CD4-positive, alpha-beta T cell treated with Interleukin-4 for 1 hour (primary cell): ENCODE results near the gene FYB1.
A peak's percentile ranks its signal among the peaks of the same experiment; 100 is the strongest.
"Not testable (repeated sequence)": the region's sequence is repeated elsewhere in the genome, so short reads cannot be mapped to it uniquely, and the experiment has no call there.

Experiments used
- DNase-seq, 2 donors: peaks; one replicate each; pipeline ENCODE4 v3.0.0-alpha.2; 2020 to 2022

Gene FYB1

DNA sequence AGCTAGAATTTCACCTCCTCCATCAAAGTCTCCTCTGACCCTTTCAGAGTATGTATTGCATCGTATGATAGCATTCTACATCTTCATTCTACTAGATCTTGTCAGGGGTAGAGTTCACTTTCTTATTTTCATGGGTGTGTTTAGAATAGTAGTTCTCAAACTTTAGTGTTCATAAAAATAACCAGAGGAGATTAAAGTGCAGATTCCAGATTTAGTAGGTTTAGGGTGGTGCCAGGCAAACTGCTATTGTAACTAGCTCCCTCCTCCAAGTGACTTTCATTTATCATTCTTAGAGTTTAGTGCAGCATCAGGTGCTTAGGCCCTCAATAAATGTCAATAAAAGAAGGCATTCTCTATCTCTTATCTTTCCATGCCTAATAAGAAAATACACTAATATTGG, 7.2 kb upstream of the FYB1 start:
- no peak for DNase-seq

DNA sequence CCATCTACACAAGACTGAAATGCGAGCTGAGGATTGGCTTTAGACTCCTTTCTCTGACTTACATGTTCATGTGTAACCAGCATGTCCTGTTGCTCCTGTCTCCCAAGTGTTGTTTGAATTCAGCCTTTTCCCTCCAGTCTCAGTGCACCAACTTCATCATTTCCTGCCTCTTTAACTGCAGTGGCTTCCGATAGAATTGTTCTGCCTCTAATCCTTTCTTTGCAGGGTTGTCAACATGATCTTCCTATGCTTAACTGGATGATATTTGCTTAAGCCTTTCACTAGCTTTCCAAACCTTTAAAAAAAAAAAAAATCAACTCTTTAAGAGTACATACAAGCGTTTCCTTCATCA, 6.7 kb upstream of the FYB1 start:
- no peak for DNase-seq

DNA sequence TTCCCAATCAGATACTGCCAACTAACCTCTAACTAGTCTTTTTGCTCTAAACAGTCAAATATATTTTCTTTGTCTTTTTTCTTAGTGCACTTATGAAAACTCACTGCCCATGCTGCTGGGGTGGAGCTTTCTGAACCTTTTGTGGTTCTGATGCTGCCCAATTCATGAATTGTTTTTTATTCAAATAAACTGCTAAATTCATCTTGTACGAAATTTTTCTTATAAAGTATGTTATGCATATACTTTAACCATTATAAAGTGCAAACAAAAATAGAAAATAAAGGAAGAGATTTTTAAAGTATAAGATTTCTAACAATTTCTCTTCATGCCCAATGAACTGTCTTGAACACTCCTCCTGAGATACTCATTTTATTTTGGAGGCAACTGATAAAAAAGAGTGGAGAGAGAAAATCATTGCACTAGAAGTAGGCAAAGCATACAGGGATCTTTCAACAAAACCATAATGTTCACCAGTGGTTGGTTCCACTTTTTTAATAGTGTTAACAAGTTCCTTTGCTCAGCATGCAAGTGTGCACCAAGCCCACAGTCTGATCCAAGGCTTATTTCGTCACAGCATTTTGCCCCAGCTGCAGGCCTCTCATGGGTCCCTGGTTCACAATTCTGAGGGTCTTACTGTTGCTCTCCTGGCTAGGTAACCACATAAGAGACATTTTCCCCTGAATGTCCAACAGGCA, 6.2 kb upstream of the FYB1 start:
- DNase-seq = no peak

DNA sequence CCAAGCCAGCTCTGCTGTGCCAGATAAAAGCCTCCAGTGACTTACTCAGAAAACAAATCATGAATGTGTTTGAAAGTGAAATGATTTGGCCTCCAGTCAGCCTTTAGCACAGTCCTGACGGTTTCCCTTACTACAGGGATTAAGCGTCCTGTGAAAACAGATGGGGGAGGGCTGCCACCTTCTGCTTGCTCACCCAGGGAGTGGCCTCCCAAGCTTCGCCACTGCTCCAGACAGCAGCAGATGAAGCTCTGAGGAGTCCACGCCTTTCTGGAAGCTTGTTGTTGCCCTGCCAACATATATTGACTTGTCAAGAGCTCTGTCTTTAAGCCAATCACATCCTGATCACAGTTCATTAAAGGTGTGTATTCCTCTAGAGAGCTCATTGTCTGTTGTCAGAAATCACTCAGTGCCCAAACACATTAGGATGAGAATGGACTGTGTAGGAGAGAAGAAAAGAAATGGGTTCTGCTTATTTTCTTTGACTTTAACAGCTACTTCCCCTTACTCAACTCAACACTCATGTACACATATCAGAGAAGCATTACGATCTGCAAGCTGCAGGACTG, 4.9 kb upstream of the FYB1 start:
- DNase-seq = no peak

DNA sequence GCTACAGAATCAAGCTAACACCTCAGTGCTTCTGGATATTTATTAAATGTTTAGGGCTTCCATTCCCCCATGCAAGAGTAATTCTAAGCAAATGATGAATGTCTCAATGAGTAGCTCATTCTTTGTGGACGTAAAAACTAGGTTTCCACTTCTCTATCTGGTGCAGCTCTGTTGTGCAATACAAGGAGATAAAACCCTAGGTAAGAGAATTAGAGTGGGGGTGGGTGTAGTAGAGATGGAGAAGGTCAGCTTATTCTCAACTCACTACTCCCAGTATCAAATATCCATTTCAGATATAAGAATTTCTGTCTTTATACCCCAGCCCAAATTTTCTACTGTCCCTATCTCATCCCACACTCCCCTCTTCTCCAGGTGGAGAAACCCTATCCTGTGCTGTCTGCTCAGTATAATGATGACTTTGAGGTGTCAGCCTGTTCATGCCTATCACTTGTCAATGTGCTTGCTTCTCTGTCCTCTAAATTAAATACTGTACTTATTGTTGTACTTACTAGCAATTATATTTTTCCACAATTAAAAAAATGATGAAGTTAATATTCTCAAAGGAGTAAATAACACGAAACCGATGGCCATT, 4.3 kb upstream of the FYB1 start:
- no peak for DNase-seq

DNA sequence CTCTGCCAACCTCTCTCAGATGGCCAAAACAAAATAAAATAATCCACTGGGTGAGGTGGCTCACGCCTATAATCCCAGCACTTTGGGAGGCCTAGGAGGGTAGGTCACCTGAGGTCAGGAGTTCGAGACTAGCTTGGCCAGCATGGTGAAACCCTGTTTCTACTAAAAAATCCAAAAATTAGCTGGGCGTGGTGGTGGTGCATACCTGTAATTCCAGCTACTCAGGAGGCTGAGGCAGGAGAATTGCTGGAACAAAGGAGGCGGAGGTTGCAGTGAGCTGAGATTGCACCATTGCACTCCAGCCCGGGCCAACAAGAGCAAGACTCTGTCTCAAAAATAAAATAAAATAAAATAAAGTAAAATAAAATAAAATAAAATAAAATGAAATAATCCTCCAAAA, 2.3 kb upstream of the FYB1 start:
- DNase-seq = not testable (repeated sequence)

DNA sequence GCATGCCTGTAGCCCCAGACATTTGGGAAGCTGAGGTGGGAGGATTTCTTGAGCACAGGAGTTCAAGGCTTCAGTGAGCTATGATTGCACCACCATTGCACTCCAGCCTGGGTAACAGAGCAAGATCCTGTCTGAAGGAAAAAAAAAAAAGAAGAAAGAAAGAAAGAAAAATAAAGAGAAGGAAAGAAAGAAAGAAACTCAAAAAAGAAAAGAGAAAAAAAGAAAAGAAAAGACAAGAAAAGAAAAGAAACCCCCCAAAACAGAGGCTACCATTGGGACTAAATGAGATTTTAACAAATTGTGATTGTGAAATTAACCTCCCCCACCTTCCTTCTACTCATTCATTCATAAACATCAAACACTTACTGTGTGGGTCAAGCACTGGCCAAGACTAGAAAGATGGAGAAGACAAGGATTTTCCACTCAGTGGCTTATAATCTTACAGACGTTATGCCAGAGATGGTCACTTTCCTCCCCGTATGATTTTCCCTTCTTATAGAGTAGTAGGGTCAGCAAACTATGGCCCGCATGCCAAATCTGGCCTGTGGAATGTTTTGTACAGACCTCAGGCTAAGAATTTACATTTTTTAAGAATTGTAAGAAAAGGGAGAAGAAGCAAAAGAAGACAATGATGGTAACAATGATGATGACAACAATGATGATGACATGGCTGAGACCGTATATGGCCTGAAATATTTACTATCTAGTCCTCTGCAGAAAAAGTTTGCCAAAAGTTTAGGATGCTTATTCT, 1.1 kb upstream of the FYB1 start:
- DNase-seq = no peak

DNA sequence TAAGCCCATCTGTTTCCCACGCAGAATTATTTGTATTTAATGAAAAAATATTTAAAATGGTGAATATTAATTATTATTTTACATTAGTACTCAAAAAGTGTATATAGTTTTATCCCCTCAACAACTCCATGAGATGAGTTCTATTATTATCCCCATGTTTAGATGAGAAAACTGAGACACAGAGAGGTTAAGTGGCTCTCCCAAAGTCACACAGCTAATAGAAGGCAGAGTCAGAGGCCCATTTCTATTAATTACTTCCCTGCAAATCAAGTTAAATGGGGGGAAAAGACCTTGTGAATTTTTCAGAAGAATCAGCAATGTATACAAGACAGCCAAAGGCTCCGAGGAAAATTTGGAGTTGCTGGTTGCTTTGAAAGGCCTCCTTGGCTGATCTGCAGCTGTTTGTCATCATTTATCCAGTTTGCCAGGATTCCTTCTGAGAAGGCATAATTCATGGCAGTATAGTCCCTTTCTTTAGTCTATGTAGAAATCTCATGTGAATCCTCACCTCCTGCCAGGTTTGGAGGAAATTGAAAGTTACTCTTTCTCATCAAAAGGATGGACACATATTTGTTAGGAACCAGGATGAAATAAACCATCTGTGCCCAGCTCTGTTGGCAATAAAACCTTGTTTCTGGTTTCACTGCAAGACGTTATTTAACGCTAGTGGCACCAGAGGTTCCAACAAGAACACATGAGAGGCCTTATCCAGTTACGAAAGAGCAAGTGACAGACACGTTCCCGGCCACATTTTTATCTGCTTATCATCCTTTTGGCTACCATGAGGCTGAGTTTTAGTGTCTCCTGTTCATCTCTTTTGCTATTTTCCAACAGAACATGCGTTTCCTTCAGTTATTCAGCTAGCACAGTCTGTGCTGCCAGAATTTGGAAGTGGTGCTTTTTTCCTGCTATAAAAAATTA, 621 bp downstream of the FYB1 start:
- no peak for DNase-seq

DNA sequence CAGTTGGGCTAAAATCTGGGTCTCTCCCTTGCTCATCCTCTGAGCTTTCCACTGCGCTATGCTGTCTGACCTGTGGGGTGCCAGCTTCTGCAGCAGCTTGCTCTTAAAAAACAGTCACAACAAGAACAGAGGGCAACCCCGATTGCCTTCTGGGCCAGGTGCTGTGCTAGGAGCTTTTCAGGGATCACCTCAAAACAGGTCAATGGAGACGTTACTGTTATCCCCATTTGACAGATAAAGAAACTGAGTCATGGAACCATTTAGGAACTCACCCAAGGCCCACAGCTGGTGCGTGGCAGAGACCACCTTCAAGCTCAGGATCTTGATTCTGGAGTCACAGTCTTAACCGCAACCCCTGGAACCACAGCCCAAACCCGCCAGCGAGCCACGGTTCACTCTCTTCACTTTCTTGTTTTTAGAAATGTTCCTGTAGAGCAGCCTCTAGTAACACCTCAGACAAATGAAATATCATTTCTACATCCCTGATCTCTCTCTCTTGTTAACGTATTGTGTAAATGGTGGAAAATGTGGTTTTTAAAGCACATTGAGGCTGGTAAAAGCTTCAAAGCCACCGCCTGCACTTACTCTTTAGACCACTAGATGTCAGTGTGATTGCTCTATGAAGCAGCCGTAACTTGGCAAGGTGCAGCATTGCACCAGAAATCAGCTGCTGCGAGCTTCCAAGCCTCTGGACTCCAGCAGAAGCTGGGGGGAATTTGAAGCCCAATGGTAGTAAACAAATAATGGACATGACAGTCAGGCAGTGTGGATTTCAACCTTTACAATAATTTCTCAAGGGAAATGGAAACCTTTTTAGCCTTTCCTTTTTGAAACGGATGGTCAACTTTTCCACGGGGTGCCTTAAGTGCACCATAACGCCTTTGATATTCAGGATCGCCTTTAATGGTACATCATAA, 1.7 kb downstream of the FYB1 start:
- DNase-seq = peak; percentile 82 to 89

DNA sequence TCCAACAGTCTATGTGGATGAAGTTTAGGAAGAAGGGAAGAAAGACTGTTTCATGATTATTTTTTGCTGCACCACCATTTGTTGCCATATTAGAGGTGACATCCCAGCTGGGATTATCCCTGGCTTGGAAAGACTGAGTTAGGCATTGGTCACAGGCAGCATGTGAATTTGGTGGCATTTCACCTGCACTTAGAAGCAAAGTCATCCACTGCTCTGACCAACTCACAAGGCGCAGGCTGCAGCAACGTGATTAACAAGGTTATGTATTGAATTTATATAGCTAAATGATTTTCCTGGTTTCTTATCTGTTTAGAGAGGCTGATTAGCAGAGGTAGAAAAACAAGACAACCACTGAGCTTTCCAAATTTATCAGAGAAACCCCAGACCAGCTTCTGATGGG, 2.7 kb downstream of the FYB1 start:
- no peak for DNase-seq

DNA sequence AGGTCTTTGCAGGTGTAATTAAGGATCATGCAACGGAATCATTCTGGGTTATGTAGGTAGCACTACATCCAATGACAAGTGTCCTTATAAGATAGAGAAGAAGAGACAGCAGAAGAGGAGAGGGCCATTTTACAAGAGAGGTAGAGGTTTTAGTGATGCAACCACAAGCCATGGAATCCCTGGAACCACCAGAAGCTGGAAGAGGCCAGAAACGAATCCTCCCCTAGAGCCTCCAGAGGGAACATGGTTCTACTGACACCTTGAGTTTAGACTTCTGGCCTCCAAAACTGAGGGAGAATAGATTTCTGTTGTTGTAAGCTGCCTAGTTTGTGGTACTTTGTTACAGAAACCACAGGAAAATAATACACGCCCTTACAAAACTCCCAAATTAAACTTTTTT, 3.5 kb downstream of the FYB1 start:
- DNase-seq = no peak

DNA sequence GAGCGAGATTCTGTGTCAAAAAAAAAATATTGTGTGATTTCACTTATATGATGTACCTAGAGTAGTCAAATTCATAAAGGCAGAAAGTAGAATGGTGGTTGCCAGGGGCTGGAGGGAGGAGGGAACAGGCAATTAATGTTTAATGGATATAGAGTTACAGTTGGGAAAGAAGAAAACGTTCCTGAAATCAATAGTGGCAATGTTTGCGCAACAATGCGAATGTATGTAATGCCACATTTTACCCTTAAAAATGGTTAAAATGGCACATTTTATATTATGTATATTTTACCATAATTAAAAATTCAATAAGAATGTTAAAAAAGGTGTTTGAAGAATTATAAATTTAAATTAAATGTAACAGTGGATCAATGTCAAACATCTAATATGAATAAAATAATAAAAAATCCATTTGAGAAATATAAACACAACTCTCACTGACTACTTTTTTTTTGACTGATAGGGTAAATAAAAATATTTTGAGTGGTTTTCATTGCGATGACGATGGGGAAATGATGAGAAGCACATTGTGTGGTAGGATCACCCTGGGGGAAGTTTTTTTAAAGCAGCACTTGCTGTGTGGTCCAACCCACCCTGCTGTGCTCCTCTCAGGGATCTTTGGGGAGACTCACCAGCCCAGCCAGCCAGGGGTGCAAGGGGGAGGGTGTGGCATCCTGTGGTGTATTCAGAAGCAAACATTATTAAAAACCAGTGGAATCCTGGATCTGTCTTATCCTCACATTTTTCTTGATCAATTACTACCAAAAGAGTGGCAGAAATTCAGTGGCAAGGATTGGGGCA, 4.3 kb downstream of the FYB1 start:
- DNase-seq = peak; percentile 61 to 75

DNA sequence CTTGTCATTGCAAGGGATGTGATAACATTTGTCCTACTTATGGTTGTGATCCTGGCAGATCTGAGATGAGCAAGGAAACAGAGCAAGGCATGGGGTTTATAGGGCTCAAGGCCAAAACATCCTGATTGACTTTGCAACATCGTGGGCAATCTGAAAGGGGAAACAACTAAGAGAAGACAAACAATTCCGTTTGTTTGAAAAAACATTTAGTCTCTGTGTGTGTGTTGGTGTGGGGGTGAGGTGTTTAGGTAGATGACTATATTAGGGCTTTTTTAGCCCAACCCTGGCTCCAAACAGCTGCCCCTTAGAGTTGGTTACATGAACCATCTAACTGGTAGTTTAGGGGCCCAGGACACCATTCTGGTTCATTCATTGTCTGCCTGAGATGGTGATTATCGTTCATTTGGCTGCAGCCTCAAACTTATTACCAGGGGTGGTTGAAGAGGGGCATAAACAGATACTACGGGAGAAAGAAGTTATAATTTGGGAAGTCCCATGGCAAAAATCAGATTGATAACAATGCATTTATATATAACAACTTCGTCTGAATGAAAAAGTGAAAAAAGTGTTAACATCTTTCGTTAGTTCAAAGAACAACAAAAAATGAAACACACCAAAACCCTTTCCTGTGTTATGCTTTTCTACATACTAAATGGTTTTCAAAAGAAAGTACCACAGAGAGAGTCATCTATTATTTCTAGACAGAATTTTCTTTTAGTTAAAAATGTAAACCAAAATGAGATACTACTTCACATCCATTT, 5.7 kb downstream of the FYB1 start:
- DNase-seq = peak in 1 of 2 donors; percentile 72

DNA sequence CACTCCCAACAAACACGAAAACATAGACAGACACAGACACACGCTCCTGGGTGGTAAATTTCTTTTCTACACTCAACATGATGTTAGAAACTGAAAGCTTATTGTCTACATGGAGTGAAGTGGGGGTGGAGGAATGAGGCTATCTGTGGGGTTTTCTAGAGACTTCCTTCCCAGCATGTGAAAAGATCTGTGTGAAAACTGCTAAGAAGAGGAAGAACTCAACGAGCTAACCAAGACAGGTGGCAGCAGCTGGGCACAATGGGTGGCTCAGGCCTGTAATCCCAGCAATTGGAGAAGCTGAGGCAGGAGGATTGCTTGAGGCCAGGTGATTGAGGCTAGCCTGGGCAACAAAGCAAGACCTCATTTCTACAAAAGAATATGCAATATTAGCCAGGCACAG, 7.6 kb downstream of the FYB1 start:
- peak in 1 of 2 donors; percentile 74 for DNase-seq

DNA sequence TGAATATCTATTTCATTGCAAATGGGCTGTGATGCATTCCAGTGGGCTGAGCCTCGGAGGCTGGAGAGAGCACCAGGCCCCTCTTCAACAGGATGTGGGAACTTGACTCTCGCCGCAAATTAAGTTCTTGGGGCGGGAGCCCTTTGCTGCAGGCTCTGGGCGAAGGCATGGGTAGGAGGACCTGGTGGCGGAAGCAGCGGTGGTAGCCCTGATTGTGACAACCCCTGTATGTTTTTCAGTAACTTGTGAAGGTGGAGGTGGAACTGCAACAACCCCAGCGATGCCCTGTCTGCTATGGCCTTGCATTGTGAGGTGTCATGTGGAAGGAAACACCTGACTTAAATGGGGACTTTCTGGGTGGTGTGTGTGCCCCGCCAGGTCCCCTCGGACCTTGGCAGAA, 9.4 kb downstream of the FYB1 start:
- peak; percentile 77 to 87 for DNase-seq

DNA sequence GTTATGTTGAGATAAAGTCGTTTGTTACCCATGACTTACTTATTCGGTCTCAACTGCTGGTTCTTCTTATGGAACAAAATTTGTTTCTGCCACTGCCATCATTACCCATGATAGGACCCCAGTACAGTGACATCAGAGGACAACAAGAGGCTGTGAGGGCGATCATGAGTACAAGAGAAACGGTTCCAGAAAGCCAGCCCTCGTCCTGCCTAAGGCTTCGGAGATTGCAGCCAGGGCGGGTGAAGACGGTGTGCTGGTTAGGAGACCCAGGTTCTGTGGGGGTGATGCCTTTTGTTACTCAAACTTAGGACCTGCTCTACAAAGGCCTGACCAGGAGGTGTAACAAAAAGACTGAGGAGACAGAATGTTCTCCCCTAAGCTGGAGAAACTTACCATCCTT, 10.9 kb downstream of the FYB1 start:
- no peak for DNase-seq

DNA sequence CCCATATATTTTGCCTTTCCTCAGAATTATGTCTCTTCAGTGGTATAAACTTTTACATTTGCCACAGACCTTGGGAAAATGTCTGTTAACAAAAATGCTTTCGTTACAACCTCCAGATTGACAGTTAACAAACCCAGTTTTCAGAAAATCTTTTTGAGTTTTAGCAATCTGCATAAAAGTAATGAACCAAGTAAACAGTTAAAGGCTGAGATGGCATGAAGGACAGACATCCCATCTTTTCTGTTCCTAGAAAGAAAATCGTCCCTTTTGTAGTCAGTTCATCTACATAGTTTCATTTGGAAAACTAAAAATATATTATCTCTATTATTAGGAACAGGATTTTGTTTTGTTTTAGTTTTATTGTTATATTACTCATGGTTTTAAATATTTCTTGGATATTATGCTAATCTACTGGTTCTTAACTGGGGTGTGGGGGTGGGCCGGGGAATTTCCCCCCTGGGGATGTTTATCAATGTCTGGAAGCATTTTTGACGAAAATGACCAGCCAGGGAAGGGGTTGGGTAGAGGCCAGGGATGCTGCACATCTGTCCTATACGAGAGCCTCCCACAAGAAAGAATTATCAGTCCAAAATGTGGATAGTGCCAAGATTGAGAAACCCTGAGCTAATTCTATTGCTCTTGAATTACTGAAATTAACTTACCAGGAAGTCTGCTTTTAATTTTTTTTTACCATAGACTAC, 11.9 kb downstream of the FYB1 start:
- DNase-seq = no peak

DNA sequence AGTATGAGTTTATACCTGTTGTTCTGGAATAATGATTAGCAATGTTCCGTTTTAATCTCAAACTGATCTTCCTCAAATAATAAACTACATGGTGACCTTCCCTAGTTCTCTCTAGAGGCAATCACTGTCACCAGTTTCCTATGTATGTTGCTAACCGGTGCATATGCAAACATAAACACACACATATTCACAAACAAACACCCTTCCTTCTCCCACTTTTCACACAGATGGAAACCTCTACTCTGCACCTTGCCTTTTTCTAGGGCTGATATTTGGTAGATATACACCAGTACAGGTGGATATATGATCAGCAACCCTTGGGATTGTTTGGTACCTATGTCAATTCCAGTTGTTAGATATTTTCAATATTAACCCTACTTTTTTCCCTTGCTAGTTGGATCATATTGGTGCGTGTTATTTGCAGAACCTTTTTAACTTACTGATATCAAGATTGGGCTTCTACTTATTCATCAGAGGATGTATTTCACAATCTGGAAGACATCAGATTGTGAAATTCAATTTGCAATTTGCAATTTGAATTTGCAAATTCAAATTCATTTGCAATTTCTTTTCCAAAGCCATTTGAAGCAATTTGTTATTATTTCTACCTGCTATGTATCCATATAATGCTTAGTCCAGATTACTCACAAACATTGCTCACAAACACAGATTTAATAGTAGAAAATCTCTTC, 12.6 kb downstream of the FYB1 start:
- no peak for DNase-seq

DNA sequence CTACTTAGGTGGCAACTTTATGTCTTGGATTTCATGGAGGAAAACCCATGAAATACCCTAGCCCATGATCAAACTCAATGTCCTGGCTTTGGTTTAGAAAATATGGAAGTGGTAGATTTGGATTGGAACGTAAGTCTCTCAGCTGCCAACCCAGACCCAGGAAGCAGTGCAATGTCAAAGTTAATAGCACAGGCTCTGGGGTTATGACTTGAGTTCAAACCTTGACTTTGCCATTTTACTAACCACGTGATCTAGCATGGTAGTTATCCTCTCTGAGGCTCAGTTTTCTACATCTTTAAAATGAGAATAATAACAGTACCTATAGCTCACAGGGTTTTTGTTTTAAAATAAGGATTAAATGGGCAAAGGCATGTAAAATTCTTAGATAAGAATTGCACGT, 13.8 kb downstream of the FYB1 start:
- no peak for DNase-seq
